H1 (cell line): Measurements from ENCODE around the gene MAK. TPM values are rescaled to one million over a fixed set of nuclear protein-coding genes. Genes with fewer than 3 reads are reported as not detected.
A peak's percentile ranks its signal among the peaks of the same experiment; 100 is the strongest.

Source experiments
- CTCF ChIA-PET: fragments of 300-600 bp; sonication (Branson Sonifier 250); formaldehyde crosslinking; loops from one replicate; lab custom pipeline; 2021; ENCODE audit not compliant: partially characterized antibody; lab: Charles Lee
- POLR2A ChIA-PET: fragments of 300-600 bp; sonication (Branson Sonifier 250); formaldehyde crosslinking; loops from one replicate; lab custom pipeline; 2021; ENCODE audit warnings: inconsistent platforms; ENCODE audit not compliant: partially characterized antibody; lab: Charles Lee
- DNase-seq, 2 experiments: peaks; one replicate each; pipeline versions ENCODE4 v3.0.0 to v3.0.0-alpha.2; 2010 to 2022; ENCODE audit warnings: low spot score in 2 of 2, low read depth in 1 of 2, mixed read lengths in 1 of 2
- FAIRE-seq: peaks from 2 replicates; lab custom pipeline; 2011; peaks lifted over from hg19 to GRCh38; lab: Jason Lieb, UNC
- H2AFZ ChIP-seq: 2 replicates; pipeline ENCODE4 v1.8.1; 2012; ENCODE audit warnings: low read length, inconsistent platforms
- H2AK5ac ChIP-seq: 2 replicates; pipeline ENCODE4 v1.6.1; 2013; ENCODE audit warnings: low read depth, low read length
- H2BK120ac ChIP-seq: replicated peaks from 2 replicates; pipeline ENCODE3; 2013; ENCODE audit warnings: low read depth, low read length, inconsistent platforms
- H2BK12ac ChIP-seq: 2 replicates; pipeline ENCODE4 v1.6.1; 2013; ENCODE audit warnings: low read depth, low read length
- H2BK15ac ChIP-seq: 2 replicates; pipeline ENCODE4 v1.6.1; 2013; ENCODE audit warnings: low read length
- H2BK20ac ChIP-seq: 2 replicates; pipeline ENCODE4 v1.6.1; 2013; ENCODE audit warnings: low read length
- H2BK5ac ChIP-seq: 2 replicates; pipeline ENCODE4 v1.6.1; 2013; ENCODE audit warnings: low read depth, low read length
- H3K14ac ChIP-seq: 2 replicates; pipeline ENCODE4 v1.6.1; 2013; ENCODE audit warnings: inconsistent platforms; ENCODE audit not compliant: insufficient read length
- H3K18ac ChIP-seq: 2 replicates; pipeline ENCODE4 v1.6.1; 2013; ENCODE audit warnings: low read length; ENCODE audit errors: extremely low read depth
- H3K23ac ChIP-seq: 2 replicates; pipeline ENCODE4 v1.6.1; 2013; ENCODE audit warnings: inconsistent platforms; ENCODE audit not compliant: insufficient read length
- H3K23me2 ChIP-seq: 2 replicates; pipeline ENCODE4 v1.6.1; 2013; ENCODE audit warnings: low read depth, low read length
- H3K27ac ChIP-seq: 2 replicates; pipeline ENCODE4 v1.6.1; 2011; ENCODE audit warnings: low read depth, low read length, inconsistent platforms
- H3K27me3 ChIP-seq, 4 experiments: replicated peaks in 1 of 4; 1 replicate in 1 of 4; 2 replicates in 3 of 4; pipeline versions ENCODE4 v1.6.1 to v1.8.1; 2011 to 2013; ENCODE audit warnings: low read length in 3 of 4, mild to moderate bottlenecking in 3 of 4, inconsistent platforms in 2 of 4, mixed read lengths in 2 of 4, moderate library complexity in 1 of 4; ENCODE audit not compliant: control insufficient read depth in 3 of 4, insufficient read depth in 3 of 4; ENCODE audit errors: extremely low read depth in 1 of 4
- H3K36me3 ChIP-seq, 4 experiments: 2 replicates each; pipeline versions ENCODE4 v1.6.1 to v1.8.1; 2011 to 2013; ENCODE audit warnings: mild to moderate bottlenecking in 4 of 4, low read length in 3 of 4, moderate library complexity in 2 of 4, control low read depth in 1 of 4, inconsistent platforms in 1 of 4; ENCODE audit not compliant: insufficient read depth in 4 of 4, control insufficient read depth in 2 of 4
- H3K4ac ChIP-seq: replicated peaks from 2 replicates; pipeline ENCODE3; 2013; ENCODE audit warnings: low read length, low read depth, mixed read lengths, inconsistent platforms; ENCODE audit not compliant: insufficient read length
- H3K4me1 ChIP-seq, 4 experiments: replicated peaks in 1 of 4; 1 replicate in 1 of 4; 2 replicates in 3 of 4; pipeline versions ENCODE4 v1.6.1 to v1.8.1; 2011 to 2013; ENCODE audit warnings: low read length in 3 of 4, inconsistent platforms in 2 of 4, mixed read lengths in 1 of 4; ENCODE audit not compliant: insufficient read depth in 4 of 4, control insufficient read depth in 3 of 4
- H3K4me2 ChIP-seq, 2 experiments: 2 replicates each; pipeline versions ENCODE4 v1.6.1 to v1.8.1; 2011 to 2013; ENCODE audit warnings: low read depth in 2 of 2, low read length in 2 of 2, control low read depth in 1 of 2, inconsistent platforms in 1 of 2, mild to moderate bottlenecking in 1 of 2; ENCODE audit not compliant: insufficient read depth in 1 of 2
- H3K4me3 ChIP-seq, 4 experiments: fragments of 200-600, 300-600 bp in 1 of 4; sonication (generic), shearing (Covaris generic), sonication (Bioruptor Twin) in 1 of 4; 2 replicates each; pipeline versions ENCODE4 v1.5.1 to v1.8.1; 2011 to 2016; ENCODE audit warnings: low read length in 4 of 4, low read depth in 3 of 4, control low read depth in 2 of 4, inconsistent platforms in 2 of 4, mild to moderate bottlenecking in 2 of 4, mixed read lengths in 1 of 4, moderate library complexity in 1 of 4; ENCODE audit not compliant: insufficient read depth in 2 of 4; ENCODE audit errors: extremely low read depth in 1 of 4
- H3K56ac ChIP-seq: replicated peaks from 2 replicates; pipeline ENCODE3; 2013; ENCODE audit warnings: low read depth, mild to moderate bottlenecking, mixed read lengths, low read length, inconsistent platforms; ENCODE audit not compliant: insufficient read length
- H3K79me1 ChIP-seq: 2 replicates; pipeline ENCODE4 v1.6.1; 2013; ENCODE audit warnings: low read depth, low read length, control low read depth
- H3K79me2 ChIP-seq, 2 experiments: 2 replicates each; pipeline versions ENCODE4 v1.6.1 to v1.8.1; 2012 to 2013; ENCODE audit warnings: low read length in 2 of 2, mild to moderate bottlenecking in 2 of 2, inconsistent platforms in 1 of 2; ENCODE audit not compliant: insufficient read depth in 2 of 2, control insufficient read depth in 1 of 2
- H3K9ac ChIP-seq, 4 experiments: replicated peaks in 1 of 4; 1 replicate in 1 of 4; 2 replicates in 3 of 4; pipeline versions ENCODE4 v1.6.1 to v1.8.1; 2011 to 2013; ENCODE audit warnings: low read depth in 3 of 4, low read length in 3 of 4, control low read depth in 2 of 4, mild to moderate bottlenecking in 2 of 4, moderate library complexity in 2 of 4, inconsistent platforms in 1 of 4; ENCODE audit errors: extremely low read depth in 1 of 4
- H3K9me3 ChIP-seq, 2 experiments: 2 replicates each; pipeline versions ENCODE4 v1.6.1 to v1.8.1; 2012 to 2013; ENCODE audit warnings: mild to moderate bottlenecking in 2 of 2, moderate library complexity in 2 of 2, control low read depth in 1 of 2, inconsistent platforms in 1 of 2, low read depth in 1 of 2, low read length in 1 of 2, mixed read lengths in 1 of 2; ENCODE audit not compliant: insufficient read depth in 2 of 2
- H4K20me1 ChIP-seq, 2 experiments: replicated peaks in 1 of 2; 2 replicates each; pipeline versions ENCODE3 to v1.8.1; 2011 to 2013; ENCODE audit warnings: inconsistent platforms in 2 of 2, low read length in 2 of 2, mild to moderate bottlenecking in 1 of 2; ENCODE audit not compliant: insufficient read depth in 2 of 2, control insufficient read depth in 1 of 2
- H4K5ac ChIP-seq: 2 replicates; pipeline ENCODE4 v1.6.1; 2013; ENCODE audit warnings: low read length, low read depth, mixed read lengths, inconsistent platforms; ENCODE audit not compliant: insufficient read length
- H4K8ac ChIP-seq: 2 replicates; pipeline ENCODE4 v1.8.0; 2013; ENCODE audit warnings: mild to moderate bottlenecking, moderate library complexity, low read length, inconsistent platforms; ENCODE audit not compliant: insufficient read depth; ENCODE audit errors: extremely low read depth
- H4K91ac ChIP-seq: replicated peaks from 2 replicates; pipeline ENCODE3; 2013; ENCODE audit warnings: low read length, mixed read lengths, inconsistent platforms; ENCODE audit not compliant: insufficient read length
- RFX5 ChIP-seq: IDR thresholded peaks from 2 replicates; pipeline ENCODE4 v1.6.1; 2011; ENCODE audit warnings: low read depth, low read length, improper control_type of control experiment, borderline replicate concordance
- SIRT6 ChIP-seq: IDR thresholded peaks from one replicate; pipeline ENCODE4 v1.7.1; 2012; ENCODE audit warnings: low read length, inconsistent platforms
- WGBS, 2 experiments: shearing (Covaris generic) in 1 of 2; methylation state at CpG; one replicate each; pipeline versions ENCODE4 v1.1.6 to v1.1.7; 2013 to 2015; ENCODE audit warnings: low lambda C conversion rate in 2 of 2, mixed read lengths in 2 of 2, inconsistent platforms in 1 of 2, low coverage in 1 of 2, missing lambda C conversion rate in 1 of 2; ENCODE audit not compliant: insufficient replicate concordance in 2 of 2, insufficient coverage in 1 of 2, insufficient read length in 1 of 2; ENCODE audit errors: extremely low coverage in 1 of 2, missing lambda C conversion rate in 1 of 2; 5-methylcytosine and 5-hydroxymethylcytosine counted together
- polyA plus RNA-seq, 7 experiments: library from polyadenylated mRNA; depleted of rRNA in 3 of 7; stranded (reverse) in 5 of 7; unstranded in 2 of 7; fragments of >200 nt in 5 of 7; fragments of 200-250 nt in 2 of 7; gene quantifications; 1 replicate in 5 of 7; 2 replicates in 1 of 7; 4 replicates in 1 of 7; pipeline versions ENCODE4 v1.2.1 to v1.2.3, GENCODE V29; 2011 to 2013; ENCODE audit warnings: missing spikeins in 2 of 7, mixed read lengths in 2 of 7
- total RNA-seq: library from RNA; stranded (reverse); fragmentation: NEBNext Ultra II Directional; extraction: Animal tissue kit (Norgen Biotek cat#: 25700); gene quantifications from 2 replicates; pipeline ENCODE4 v1.2.1, GENCODE V29; 2021

The MAK gene
- total and polyA plus RNA-seq, 2 of the 8 experiments (the other 6 are each of a cell fraction or from before 2014, with no cell fraction given) = 0.08 to 0.37 TPM

DNA sequence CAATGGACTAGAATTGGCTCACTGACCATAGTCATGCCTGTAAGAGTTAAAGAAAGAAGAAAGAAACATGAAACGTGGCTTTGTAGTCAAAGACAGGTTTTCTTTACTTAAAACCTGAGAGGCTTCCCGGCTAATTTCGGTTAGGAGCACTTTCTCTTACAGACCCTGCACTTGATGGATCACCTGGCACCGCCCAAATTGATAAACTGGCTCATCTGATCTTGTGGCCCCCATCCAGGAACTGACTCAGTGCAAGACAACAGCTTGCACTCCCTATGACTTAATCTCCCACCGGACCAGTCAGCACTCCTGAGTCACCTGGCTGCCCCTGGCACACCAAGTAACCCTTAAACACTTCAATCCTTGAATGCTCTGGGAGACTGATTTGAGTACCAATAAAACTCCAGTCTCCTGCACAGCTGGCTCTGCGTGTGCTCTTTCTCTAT is 78.4 kb downstream of the MAK start:
- ChIA-PET CTCF (interaction anchor here (0.6 to 5.1 kb wide), 19 partner anchors 10 to 305 kb away, joined by 3 to 32 read pairs (median 4); partner anchors contain the start of gene TMEM14B), POLR2A (interaction anchor here (1.5 to 4.4 kb wide), 2 partner anchors 12 to 101 kb away, joined by 4 to 32 read pairs; partner anchors contain the start of gene TMEM14B)
- FAIRE-seq (no peak), DNase-seq (no peak)
- Histone ChIP-seq H3K18ac (no peak overlapping the region), H3K4ac (peak overlapping the region; percentile 7), H2BK12ac (no peak overlapping the region), H2BK20ac (no peak overlapping the region), H2BK5ac (no peak overlapping the region), H4K20me1 (peaks cover 3 to 7% of the 10 kb centered on the region in 2 experiments), H3K4me2 (no peak overlapping the region), H3K9me3 (no peaks in the 10 kb centered on the region), H3K4me1 (no peaks in the 10 kb centered on the region; a peak in 1 of 7 replicates), H3K23ac (no peak overlapping the region), H2BK120ac (no peak overlapping the region), H3K36me3 (peaks cover 2 to 27% (median 16%) of the 10 kb centered on the region in 4 experiments; a peak in 5 of 8 replicates), H2AFZ (no peak overlapping the region), H3K23me2 (no peaks in the 10 kb centered on the region), H3K14ac (no peak overlapping the region), H4K5ac (no peak overlapping the region), H3K27ac (no peak overlapping the region), H3K27me3 (no peaks in the 10 kb centered on the region), H3K9ac (no peak overlapping the region), H4K8ac (no peak overlapping the region; the same call in 1 of the 2 replicates), H2BK15ac (no peak overlapping the region), H2AK5ac (no peak overlapping the region), H3K79me1 (peaks cover 3% of the 10 kb centered on the region; the same call in 1 of the 2 replicates), H4K91ac (no peak overlapping the region), H3K56ac (no peak overlapping the region), H3K79me2 (peaks cover 0 to 15% of the 10 kb centered on the region in 2 experiments; a peak in 2 of 4 replicates), H3K4me3 (no peak overlapping the region)
- 92% methylated on average over 6 of the region's 6 CpGs; no CpG with 5 or more reads in 1 of the 2 experiments for WGBS, 2 experiments
- no peak for TF ChIP-seq RFX5
- TF ChIP-seq SIRT6 = no peak
